ENCODE measurements around the gene UTP14A. TPM values are rescaled to one million over a fixed set of nuclear protein-coding genes. Genes with fewer than 3 reads are reported as not detected.
"Not testable (repeated sequence)": the region's sequence is repeated elsewhere in the genome, so short reads cannot be mapped to it uniquely, and the experiment has no call there.

UTP14A gene
- 7.8 TPM for total RNA-seq

DNA sequence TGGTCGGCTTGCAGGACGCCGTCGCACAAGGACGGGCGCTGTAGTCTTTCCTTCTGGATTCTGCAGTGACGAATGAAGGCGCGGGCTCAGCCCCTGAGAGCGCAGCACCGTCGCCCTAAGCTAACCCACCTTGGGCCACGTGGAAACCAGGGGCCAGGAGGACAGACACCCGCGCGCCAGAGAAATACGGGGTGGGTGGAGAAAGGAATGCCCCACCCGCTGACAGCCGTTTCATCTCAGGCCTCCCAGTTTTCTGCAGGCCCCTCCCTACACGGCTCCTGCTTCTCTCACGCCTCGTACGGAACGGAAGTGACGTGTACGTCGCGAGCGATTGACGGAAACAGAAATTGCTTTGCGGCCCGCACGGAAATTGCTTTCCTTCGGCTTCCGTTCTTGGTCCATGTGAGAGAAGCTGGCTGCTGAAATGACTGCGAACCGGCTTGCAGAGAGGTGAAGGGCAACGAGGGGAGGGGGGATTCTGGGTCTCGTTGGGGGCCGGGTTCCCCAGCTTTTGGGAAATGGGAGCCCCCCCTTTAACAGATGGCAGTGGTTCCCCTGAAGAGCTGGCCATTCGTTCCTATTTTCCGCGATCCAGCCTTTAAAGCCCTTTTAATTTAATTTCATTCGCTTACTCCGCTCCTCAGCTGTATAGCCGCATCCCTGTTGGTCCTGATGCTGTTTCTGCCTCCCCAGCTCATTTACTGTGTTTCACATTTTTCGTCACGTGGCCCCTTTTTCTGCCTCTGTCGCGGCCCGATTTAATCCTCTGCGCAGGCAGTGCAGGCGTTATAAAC is at the start of gene UTP14A:
TSS of gene UTP14A (plus strand) at position 378 of the 794 bp plus-strand sequence. CDS start at position 425, 47 bp downstream.
- peak; percentile 54 to 92 (median 87) for DNase-seq (ENCODE audit: low read depth in 2 of 3, low spot score in 2 of 3)

GRCh38 chrX:129859134-129859533 is 46.8 kb upstream of the UTP14A start:
- DNase-seq (ENCODE audit: low read depth in 2 of 3, low spot score in 2 of 3), result not testable (repeated sequence)

- DNase-seq (ENCODE audit: low read depth in 2 of 3, low spot score in 2 of 3), result not testable (repeated sequence)
Measured at GRCh38 chrX:129866321-129866720, 39.6 kb upstream of the UTP14A start.

- no peak for DNase-seq (ENCODE audit: low read depth in 2 of 3, low spot score in 2 of 3)
Measured at GRCh38 chrX:129872524-129872923, 33.4 kb upstream of the UTP14A start.

GRCh38 chrX:129875669-129876068 is 30.3 kb upstream of the UTP14A start:
- DNase-seq (ENCODE audit: low read depth in 2 of 3, low spot score in 2 of 3), result peak in 2 of 3 donors; percentile 3 to 24

DNA sequence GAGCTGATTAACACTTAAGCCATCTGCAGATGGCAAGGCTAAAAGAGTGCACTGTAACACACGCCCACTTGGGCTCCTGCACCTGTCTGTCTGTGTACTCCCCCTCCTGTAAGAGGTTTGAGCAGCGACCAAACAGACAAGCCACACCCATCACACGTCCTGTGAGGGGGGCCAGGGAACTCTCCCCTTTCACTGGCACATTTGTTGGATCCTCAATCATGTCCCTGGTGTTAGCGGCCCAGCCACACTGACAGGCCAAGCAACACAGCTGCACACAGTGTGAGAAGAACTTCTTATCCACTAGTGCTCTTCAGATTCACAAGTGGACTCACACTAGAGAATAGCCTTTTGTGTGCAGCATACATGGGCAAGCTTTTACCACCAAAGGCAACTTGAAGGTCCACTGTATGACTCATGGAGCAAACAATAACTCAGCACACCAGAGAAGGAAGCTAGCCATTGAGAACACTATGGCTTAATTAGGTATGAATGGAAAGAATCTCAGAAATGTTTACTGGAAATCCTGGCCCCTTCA is 29.1 kb upstream of the UTP14A start:
- DNase-seq (ENCODE audit: low read depth in 2 of 3, low spot score in 2 of 3), result no peak

GRCh38 chrX:129877401-129877800 is 28.6 kb upstream of the UTP14A start:
- DNase-seq (ENCODE audit: low read depth in 2 of 3, low spot score in 2 of 3), result peak in 1 of 3 donors; percentile 1

- no peak for DNase-seq (ENCODE audit: low read depth in 2 of 3, low spot score in 2 of 3)
Measured at GRCh38 chrX:129900054-129900453, 5.9 kb upstream of the UTP14A start.

DNA sequence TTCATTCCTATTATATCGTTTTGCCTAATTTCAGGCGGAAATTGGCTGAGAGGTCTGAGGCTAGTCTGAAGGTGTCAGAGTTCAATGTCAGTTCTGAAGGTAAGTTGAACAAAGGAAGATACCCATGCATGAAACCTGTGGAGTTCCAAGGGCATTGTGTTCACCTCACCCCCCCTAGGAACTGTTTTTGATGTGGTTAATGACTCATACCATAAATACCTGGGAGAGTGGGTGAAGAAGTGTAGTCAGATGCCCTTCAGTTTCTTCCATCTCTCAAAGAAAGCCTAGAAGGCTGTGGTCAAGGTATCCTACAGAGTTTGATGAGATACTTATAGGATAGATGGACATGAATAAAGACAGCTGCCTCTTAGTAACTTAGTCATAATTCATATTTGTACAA is 2.7 kb downstream of the UTP14A start:
- DNase-seq (ENCODE audit: low read depth in 2 of 3, low spot score in 2 of 3), result no peak

GRCh38 chrX:129925305-129926092 is 19.5 kb downstream of the UTP14A start:
- peak; percentile 39 to 80 (median 65) for DNase-seq (ENCODE audit: low read depth in 2 of 3, low spot score in 2 of 3)

GRCh38 chrX:129930941-129931410 is 25.0 kb downstream of the UTP14A start:
- no peak for DNase-seq (ENCODE audit: low read depth in 2 of 3, low spot score in 2 of 3)

DNA sequence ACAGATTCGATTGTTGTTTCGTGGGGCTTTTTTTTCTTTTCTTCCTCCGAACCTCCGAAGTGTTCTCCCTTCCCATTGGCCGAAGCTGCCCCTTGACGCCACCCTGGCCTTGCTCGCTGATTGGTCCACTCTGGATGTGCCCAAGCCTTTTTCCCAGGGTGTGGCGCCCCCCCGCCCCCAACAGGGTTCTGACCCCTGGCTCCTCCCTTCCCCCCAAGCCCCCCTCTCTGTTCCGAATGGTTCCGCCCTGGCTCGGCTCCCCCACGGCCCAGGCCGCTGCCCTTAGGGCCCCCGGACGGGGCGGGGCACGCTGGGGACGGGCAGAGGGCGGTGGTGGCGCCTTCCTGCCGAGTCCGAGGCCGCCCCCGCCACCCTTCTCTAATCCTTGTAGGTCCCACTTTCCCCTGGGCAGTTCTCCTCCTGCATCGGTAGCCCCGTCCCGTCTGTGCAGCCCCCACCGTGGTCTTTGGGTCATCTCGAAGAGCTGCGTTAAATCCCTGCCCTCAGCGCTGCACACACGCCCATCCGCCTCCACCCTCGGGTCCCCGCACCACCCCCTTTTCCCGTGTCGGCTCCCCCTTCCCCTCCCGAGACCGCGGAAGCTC is 25.5 kb downstream of the UTP14A start:
- DNase-seq (ENCODE audit: low read depth in 2 of 3, low spot score in 2 of 3), result peak in 2 of 3 donors; percentile 87 to 94

DNA sequence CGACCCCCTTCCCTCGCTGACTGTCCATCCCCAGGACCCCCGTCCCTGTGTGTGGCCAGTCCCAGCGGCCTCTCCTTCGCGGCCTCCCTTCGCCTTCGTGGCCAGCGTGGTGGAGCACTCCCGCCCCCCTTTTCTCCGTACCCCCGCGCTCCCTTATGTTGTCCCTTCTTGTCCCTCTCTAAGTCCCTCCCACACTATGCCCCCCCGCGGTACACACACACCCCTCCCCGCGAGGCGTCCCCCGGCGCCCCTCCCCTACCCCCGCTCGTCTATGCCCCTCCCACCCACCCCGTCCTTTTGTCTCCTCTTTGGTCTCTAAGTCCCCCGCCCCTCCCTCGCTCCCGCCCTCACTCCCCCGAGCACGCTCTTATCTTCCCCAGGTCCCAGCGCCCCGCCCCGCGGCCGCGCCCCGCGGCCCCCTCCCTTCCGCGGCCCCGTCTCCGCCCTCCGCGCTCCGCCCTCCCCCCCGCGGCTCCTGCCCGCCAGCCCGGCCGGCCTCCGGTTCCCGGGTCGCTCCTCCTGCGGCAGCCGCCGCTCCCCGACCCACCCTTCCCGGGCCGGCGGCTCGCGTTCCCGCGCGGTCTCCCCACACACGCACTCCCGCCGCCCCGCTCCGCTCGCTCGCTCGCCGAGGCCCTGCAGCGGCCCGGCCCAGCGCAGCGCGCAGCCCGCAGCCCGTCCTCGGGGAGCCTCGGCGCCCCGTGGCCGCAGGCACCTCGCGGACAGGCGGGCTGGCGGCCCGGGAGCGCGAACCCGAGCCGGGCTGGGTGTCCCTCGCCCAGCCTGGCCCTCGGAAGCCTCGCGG is 26.3 kb downstream of the UTP14A start:
- DNase-seq (ENCODE audit: low read depth in 2 of 3, low spot score in 2 of 3), result peak; percentile 41 to 90 (median 86)

- DNase-seq (ENCODE audit: low read depth in 2 of 3, low spot score in 2 of 3), result no peak
Measured at GRCh38 chrX:129932821-129933321, 26.9 kb downstream of the UTP14A start.

- no peak for DNase-seq (ENCODE audit: low read depth in 2 of 3, low spot score in 2 of 3)
Measured at GRCh38 chrX:129933700-129934099, 27.7 kb downstream of the UTP14A start.

- DNase-seq (ENCODE audit: low read depth in 2 of 3, low spot score in 2 of 3), result no peak
Measured at GRCh38 chrX:129934461-129934860, 28.5 kb downstream of the UTP14A start.

DNA sequence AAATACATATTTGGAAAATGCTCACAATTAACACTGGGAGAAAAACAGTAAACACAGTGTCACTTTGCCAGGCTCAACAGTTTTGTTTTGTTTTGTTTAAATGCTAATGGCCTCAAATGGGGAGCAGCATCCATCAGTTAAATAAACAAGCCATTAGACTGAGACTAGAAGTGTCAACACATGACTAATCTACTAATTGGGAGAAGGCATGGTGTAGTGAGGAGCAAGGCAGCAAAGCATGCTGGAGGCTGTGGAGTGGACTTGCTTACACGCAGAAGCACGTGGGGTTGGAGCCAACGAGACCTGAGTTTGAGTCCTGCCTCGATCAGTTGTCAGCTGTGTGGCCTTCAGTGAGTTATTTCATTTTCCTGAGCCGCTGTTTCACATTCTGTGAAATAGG is 29.0 kb downstream of the UTP14A start:
- no peak for DNase-seq (ENCODE audit: low read depth in 2 of 3, low spot score in 2 of 3)

- no peak for DNase-seq (ENCODE audit: low read depth in 2 of 3, low spot score in 2 of 3)
Measured at GRCh38 chrX:129938081-129938480, 32.1 kb downstream of the UTP14A start.

GRCh38 chrX:129939986-129940385 is 34.0 kb downstream of the UTP14A start:
- DNase-seq (ENCODE audit: low read depth in 2 of 3, low spot score in 2 of 3), result no peak

GRCh38 chrX:129940721-129941120 is 34.8 kb downstream of the UTP14A start:
- no peak for DNase-seq (ENCODE audit: low read depth in 2 of 3, low spot score in 2 of 3)
